Effector memory CD8-positive, alpha-beta T cell (primary cell): Measurements from ENCODE around the gene UTP25.

Source experiments
- ATAC-seq: fragments of 150-1000 bp; cut with Tn5 transposase; replicated peaks from 2 replicates; pipeline ENCODE4 v1.10.0; 2021; ENCODE audit warnings: mild to moderate bottlenecking, moderate library complexity
- DNase-seq, 3 experiments: peaks; one replicate each; pipeline ENCODE4 v3.0.0; 2021
- H3K27ac Mint-ChIP-seq, 2 donors: one replicate each; pipeline ENCODE4 v1.8.0; 2022; ENCODE audit warnings: mild to moderate bottlenecking in 2 of 2, mixed read lengths in 2 of 2, moderate library complexity in 2 of 2
- H3K27me3 Mint-ChIP-seq, 2 donors: one replicate each; pipeline ENCODE4 v1.8.0; 2022; ENCODE audit warnings: mixed read lengths in 2 of 2
- H3K36me3 Mint-ChIP-seq: one replicate; pipeline ENCODE4 v1.8.0; 2022; ENCODE audit warnings: mild to moderate bottlenecking, moderate library complexity, mixed read lengths; ENCODE audit not compliant: insufficient read depth
- H3K4me1 Mint-ChIP-seq, 2 donors: one replicate each; pipeline ENCODE4 v1.8.0; 2022; ENCODE audit warnings: low read depth in 2 of 2, mixed read lengths in 2 of 2
- H3K4me3 Mint-ChIP-seq, 2 donors: one replicate each; pipeline ENCODE4 v1.8.0; 2022; ENCODE audit warnings: mild to moderate bottlenecking in 2 of 2, mixed read lengths in 2 of 2, moderate library complexity in 2 of 2
- H3K9me3 Mint-ChIP-seq, 2 donors: one replicate each; pipeline ENCODE4 v1.8.0; 2022; ENCODE audit warnings: mixed read lengths in 2 of 2

UTP25 gene

GRCh38 chr1:209835782-209836298 is 8.1 kb downstream of the UTP25 start:
- no peak for DNase-seq
- Mint-ChIP-seq H3K36me3 (peaks cover 80% of the 10 kb centered on the region), H3K4me3 (no peak overlapping the region), H3K4me1 (peaks cover 2 to 25% of the 10 kb centered on the region in 2 donors), H3K27me3 (no peaks in the 10 kb centered on the region), H3K27ac (peak overlapping the region in 1 of 2 donors; percentile 3), H3K9me3 (no peaks in the 10 kb centered on the region)
- no peak for ATAC-seq

GRCh38 chr1:209837671-209838070 is 9.9 kb downstream of the UTP25 start:
- H3K4me3 Mint-ChIP-seq: no peak overlapping the region

DNA sequence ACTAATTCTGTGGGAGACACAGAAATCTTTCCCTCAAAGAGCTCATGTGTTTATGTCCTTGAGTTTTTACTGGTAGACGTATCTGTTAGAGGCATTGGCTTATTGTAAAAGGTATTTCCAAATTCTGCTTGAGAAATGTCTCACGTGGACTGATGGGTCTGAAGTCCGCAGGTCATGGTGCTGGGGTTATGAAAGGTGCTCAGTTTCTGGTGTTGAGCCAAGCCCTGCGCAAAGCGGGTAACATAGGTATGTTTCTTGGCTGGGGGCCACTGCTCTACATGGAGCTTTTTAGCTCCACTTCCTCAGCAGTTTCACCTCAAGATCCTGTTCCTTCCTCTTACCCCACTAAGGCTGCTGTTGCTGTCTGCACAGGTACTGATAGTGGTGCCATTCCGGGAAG is 10.8 kb downstream of the UTP25 start:
- DNase-seq (no peak), ATAC-seq (no peak)
- Mint-ChIP-seq H3K4me1 (peaks cover 2 to 22% of the 10 kb centered on the region in 2 donors), H3K4me3 (no peak overlapping the region), H3K27ac (peak overlapping the region in 1 of 2 donors; percentile 21), H3K27me3 (no peaks in the 10 kb centered on the region), H3K36me3 (peaks cover 81% of the 10 kb centered on the region), H3K9me3 (no peaks in the 10 kb centered on the region)

More at GRCh38 chr1:209837671-209838070, 9.9 kb downstream of the UTP25 start:
- Mint-ChIP-seq H3K36me3 (peaks cover 83% of the 10 kb centered on the region), H3K27me3 (no peaks in the 10 kb centered on the region), H3K27ac (no peak overlapping the region), H3K4me1 (peaks cover 2 to 22% of the 10 kb centered on the region in 2 donors), H3K9me3 (no peaks in the 10 kb centered on the region)
- DNase-seq: no peak
- ATAC-seq: no peak

DNA sequence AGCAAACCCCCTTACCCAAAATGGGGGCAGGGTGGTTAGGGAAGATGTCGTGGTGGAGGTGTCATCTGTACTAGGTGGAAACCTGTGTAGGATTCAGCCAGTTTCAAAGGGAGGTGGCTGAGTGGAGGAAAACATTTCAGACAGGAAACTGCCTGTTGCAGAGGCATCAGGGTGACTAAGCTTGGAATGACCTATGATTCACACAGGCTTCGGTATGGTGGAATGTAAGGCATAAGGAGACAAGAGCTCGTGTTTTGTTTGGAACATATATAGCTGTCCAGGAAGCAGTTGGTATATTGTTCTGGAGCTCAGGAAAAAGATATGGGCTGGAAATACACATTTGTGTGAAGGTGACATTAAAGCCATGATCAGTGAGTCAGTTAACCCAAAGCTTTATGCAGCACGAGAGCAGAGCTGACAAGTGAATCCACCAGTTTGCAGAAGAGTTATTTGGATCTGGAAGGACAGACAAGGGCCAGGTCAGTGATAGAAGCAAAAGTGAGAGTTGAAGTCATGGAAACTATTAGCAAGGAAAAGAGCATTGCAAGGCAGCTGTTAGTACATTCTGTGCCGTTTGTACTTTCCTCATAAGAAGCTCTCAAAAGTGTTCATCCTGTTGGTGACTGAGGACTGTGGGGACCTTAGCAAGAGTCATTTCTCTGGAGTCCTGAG is 12.2 kb downstream of the UTP25 start:
- Mint-ChIP-seq H3K27ac (peak overlapping the region in 1 of 2 donors; percentile 3), H3K4me3 (no peak overlapping the region), H3K9me3 (no peaks in the 10 kb centered on the region), H3K27me3 (no peaks in the 10 kb centered on the region), H3K36me3 (peaks cover 82% of the 10 kb centered on the region), H3K4me1 (peaks cover 1 to 14% of the 10 kb centered on the region in 2 donors)
- DNase-seq (no peak), ATAC-seq (no peak)

DNA sequence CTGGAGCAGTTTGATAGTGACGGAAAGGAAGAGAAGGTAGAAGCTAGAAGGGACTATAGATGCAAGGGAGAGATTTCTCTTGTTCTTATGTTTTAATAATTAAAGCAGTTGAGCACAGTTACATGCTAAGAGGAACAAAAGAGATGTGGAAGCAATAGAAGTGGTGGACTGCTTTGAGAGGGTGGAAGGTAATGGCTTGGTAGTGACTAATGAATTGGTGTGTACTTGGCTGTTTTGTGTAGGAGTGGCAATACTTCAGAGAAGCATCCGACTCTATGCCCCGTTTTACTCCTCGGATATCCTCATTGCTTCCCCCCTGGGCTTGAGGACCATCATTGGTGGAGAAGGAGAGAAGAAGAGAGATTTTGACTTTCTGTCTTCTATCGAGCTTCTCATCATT is 12.8 kb downstream of the UTP25 start:
- DNase-seq: no peak
- no peak overlapping the region for H3K27ac Mint-ChIP-seq

GRCh38 chr1:209844695-209845407 is 17.1 kb downstream of the UTP25 start:
- H3K27ac Mint-ChIP-seq: no peak overlapping the region
- H3K27me3 Mint-ChIP-seq: no peaks in the 10 kb centered on the region
- H3K36me3 Mint-ChIP-seq: peaks cover 66% of the 10 kb centered on the region
- H3K4me1 Mint-ChIP-seq: peaks cover 4 to 15% of the 10 kb centered on the region in 2 donors
- DNase-seq (no peak), ATAC-seq (no peak)
- H3K4me3 Mint-ChIP-seq: no peak overlapping the region
- H3K9me3 Mint-ChIP-seq: no peaks in the 10 kb centered on the region

More for the DNA sequence above, 12.8 kb downstream of the UTP25 start:
- no peaks in the 10 kb centered on the region for H3K9me3 Mint-ChIP-seq
- H3K36me3 Mint-ChIP-seq: peaks cover 80% of the 10 kb centered on the region
- H3K27me3 Mint-ChIP-seq: no peaks in the 10 kb centered on the region
- no peak for ATAC-seq
- H3K4me3 Mint-ChIP-seq: no peak overlapping the region
- peaks cover 1 to 14% of the 10 kb centered on the region in 2 donors for H3K4me1 Mint-ChIP-seq

- DNase-seq (no peak), ATAC-seq (no peak)
- Mint-ChIP-seq H3K27ac (no peak overlapping the region), H3K9me3 (no peaks in the 10 kb centered on the region), H3K27me3 (no peaks in the 10 kb centered on the region), H3K36me3 (peaks cover 67% of the 10 kb centered on the region), H3K4me1 (peaks cover 4 to 14% of the 10 kb centered on the region in 2 donors), H3K4me3 (no peak overlapping the region)
Observed at GRCh38 chr1:209845408-209845725, 17.6 kb downstream of the UTP25 start.

- no peak overlapping the region for H3K4me3 Mint-ChIP-seq
- peaks cover 69% of the 10 kb centered on the region for H3K36me3 Mint-ChIP-seq
- H3K9me3 Mint-ChIP-seq: no peaks in the 10 kb centered on the region
- ATAC-seq: no peak
- peaks cover 4 to 9% of the 10 kb centered on the region in 2 donors for H3K4me1 Mint-ChIP-seq
- DNase-seq: no peak
- peak overlapping the region; percentile 72 to 89 for H3K27ac Mint-ChIP-seq
- H3K27me3 Mint-ChIP-seq: no peaks in the 10 kb centered on the region
Observed at GRCh38 chr1:209849388-209849787, 21.6 kb downstream of the UTP25 start.

GRCh38 chr1:209850342-209850979 is 22.7 kb downstream of the UTP25 start:
- no peak overlapping the region for H3K4me3 Mint-ChIP-seq
- no peaks in the 10 kb centered on the region for H3K9me3 Mint-ChIP-seq
- peaks cover 61% of the 10 kb centered on the region for H3K36me3 Mint-ChIP-seq
- DNase-seq (no peak), ATAC-seq (no peak)
- no peaks in the 10 kb centered on the region for H3K27me3 Mint-ChIP-seq
- H3K27ac Mint-ChIP-seq: peak overlapping the region; percentile 56 to 89
- peaks cover 3 to 9% of the 10 kb centered on the region in 2 donors for H3K4me1 Mint-ChIP-seq

DNA sequence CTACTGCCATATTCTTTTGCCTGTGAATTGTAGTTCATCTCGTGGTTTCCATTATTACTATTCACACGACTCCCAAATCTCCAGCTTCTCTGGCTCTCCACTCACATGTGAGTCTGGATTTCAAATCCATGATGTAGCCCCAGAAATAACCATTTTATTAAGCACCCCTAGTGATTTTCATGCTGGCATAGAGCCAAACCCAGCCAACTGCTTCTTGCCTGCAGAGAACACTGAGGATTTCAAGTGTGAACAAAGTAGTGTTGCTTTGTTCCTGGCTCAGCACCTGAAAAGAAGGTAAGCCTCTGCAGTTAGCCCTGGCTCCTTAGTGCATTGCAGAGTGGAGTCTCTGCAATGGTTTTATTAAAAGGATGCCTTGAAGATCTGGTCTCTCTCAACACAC is 25.9 kb downstream of the UTP25 start:
- H3K4me1 Mint-ChIP-seq: peaks cover 0 to 5% of the 10 kb centered on the region in 2 donors
- ATAC-seq (no peak), DNase-seq (no peak)
- peaks cover 41% of the 10 kb centered on the region for H3K36me3 Mint-ChIP-seq
- H3K27me3 Mint-ChIP-seq: no peaks in the 10 kb centered on the region
- no peak overlapping the region for H3K4me3 Mint-ChIP-seq
- H3K27ac Mint-ChIP-seq: no peak overlapping the region
- H3K9me3 Mint-ChIP-seq: no peaks in the 10 kb centered on the region

- ATAC-seq: no peak
- H3K9me3 Mint-ChIP-seq: no peaks in the 10 kb centered on the region
Observed at GRCh38 chr1:209854196-209854595, 26.4 kb downstream of the UTP25 start.

DNA sequence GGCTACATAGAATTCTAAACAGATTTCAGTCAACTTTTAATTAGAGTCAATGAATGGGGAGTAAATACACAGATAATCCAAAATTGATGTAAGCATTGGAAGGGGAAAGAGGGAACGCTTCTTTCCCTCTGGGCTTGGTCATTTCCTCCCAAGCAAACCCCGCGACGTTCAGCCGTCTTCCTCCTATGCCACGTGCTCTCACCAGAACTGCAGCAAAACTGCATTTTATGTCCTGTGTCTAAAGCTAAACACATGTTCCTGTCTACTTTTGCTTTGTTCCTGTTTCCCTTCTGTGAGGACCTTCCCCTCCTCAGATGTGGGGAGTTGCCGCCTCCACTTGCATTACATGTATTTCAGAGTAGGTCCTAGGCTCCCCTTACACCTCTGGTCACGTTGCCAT is 27.2 kb downstream of the UTP25 start:
- ATAC-seq: no peak
- DNase-seq: no peak
- Mint-ChIP-seq H3K27me3 (no peaks in the 10 kb centered on the region), H3K4me3 (no peak overlapping the region), H3K9me3 (no peaks in the 10 kb centered on the region), H3K4me1 (peaks cover 0 to 4% of the 10 kb centered on the region in 2 donors), H3K27ac (peak overlapping the region; percentile 22 to 65), H3K36me3 (peaks cover 40% of the 10 kb centered on the region)

More at GRCh38 chr1:209854196-209854595, 26.4 kb downstream of the UTP25 start:
- DNase-seq: no peak
- Mint-ChIP-seq H3K27me3 (no peaks in the 10 kb centered on the region), H3K4me1 (peaks cover 0 to 5% of the 10 kb centered on the region in 2 donors), H3K36me3 (peaks cover 41% of the 10 kb centered on the region), H3K4me3 (no peak overlapping the region), H3K27ac (peak overlapping the region in 1 of 2 donors; percentile 6)

GRCh38 chr1:209855623-209856022 is 27.9 kb downstream of the UTP25 start:
- no peak for DNase-seq
- H3K9me3 Mint-ChIP-seq: no peaks in the 10 kb centered on the region
- H3K36me3 Mint-ChIP-seq: peaks cover 34% of the 10 kb centered on the region
- no peak for ATAC-seq
- H3K4me3 Mint-ChIP-seq: no peak overlapping the region
- no peaks in the 10 kb centered on the region for H3K4me1 Mint-ChIP-seq
- peak overlapping the region; percentile 22 to 65 for H3K27ac Mint-ChIP-seq
- peaks cover 0 to under 1% of the 10 kb centered on the region in 2 donors for H3K27me3 Mint-ChIP-seq
